ENCODE results near the gene OAS1.
A peak's percentile ranks its signal among the peaks of the same experiment; 100 is the strongest.
"Not testable (repeated sequence)": the region's sequence is repeated elsewhere in the genome, so short reads cannot be mapped to it uniquely, and the experiment has no call there.

OAS1 gene

GRCh38 chr12:112900298-112901145 lies 6.2 kb upstream of the OAS1 start:
- DNase-seq (ENCODE audit: low read depth in 1 of 2, low spot score in 1 of 2): peak in 1 of 2 donors; percentile 13

GRCh38 chr12:112901271-112901670 lies 5.5 kb upstream of the OAS1 start:
- DNase-seq (ENCODE audit: low read depth in 1 of 2, low spot score in 1 of 2): no peak

GRCh38 chr12:112904571-112904970 lies 2.2 kb upstream of the OAS1 start:
- DNase-seq (ENCODE audit: low read depth in 1 of 2, low spot score in 1 of 2): no peak

- no peak for DNase-seq (ENCODE audit: low read depth in 1 of 2, low spot score in 1 of 2)
These were observed 1.2 kb upstream of the OAS1 start for GRCh38 chr12:112905451-112906089.

- no peak for DNase-seq (ENCODE audit: low read depth in 1 of 2, low spot score in 1 of 2)
These were observed 824 bp downstream of the OAS1 start for GRCh38 chr12:112907415-112908157.

GRCh38 chr12:112908548-112908947 lies 1.8 kb downstream of the OAS1 start:
- no peak for DNase-seq (ENCODE audit: low read depth in 1 of 2, low spot score in 1 of 2)

- DNase-seq (ENCODE audit: low read depth in 1 of 2, low spot score in 1 of 2): no peak
These were observed 2.9 kb downstream of the OAS1 start for GRCh38 chr12:112909693-112910092.

- DNase-seq (ENCODE audit: low read depth in 1 of 2, low spot score in 1 of 2): no peak
These were observed 6.4 kb downstream of the OAS1 start for GRCh38 chr12:112913038-112913688.

GRCh38 chr12:112913888-112914287 lies 7.1 kb downstream of the OAS1 start:
- DNase-seq (ENCODE audit: low read depth in 1 of 2, low spot score in 1 of 2): not testable (repeated sequence)

GRCh38 chr12:112916270-112916669 lies 9.5 kb downstream of the OAS1 start:
- DNase-seq (ENCODE audit: low read depth in 1 of 2, low spot score in 1 of 2): no peak

- DNase-seq (ENCODE audit: low read depth in 1 of 2, low spot score in 1 of 2): no peak
These were observed 12.4 kb downstream of the OAS1 start for GRCh38 chr12:112919121-112919520.

GRCh38 chr12:112924986-112925385 lies 18.2 kb downstream of the OAS1 start:
- no peak for DNase-seq (ENCODE audit: low read depth in 1 of 2, low spot score in 1 of 2)

GRCh38 chr12:112926416-112927033 lies 19.8 kb downstream of the OAS1 start:
- not testable (repeated sequence) for DNase-seq (ENCODE audit: low read depth in 1 of 2, low spot score in 1 of 2)

- DNase-seq (ENCODE audit: low read depth in 1 of 2, low spot score in 1 of 2): no peak
These were observed 20.7 kb downstream of the OAS1 start for GRCh38 chr12:112927475-112927874.

GRCh38 chr12:112927925-112928324 lies 21.2 kb downstream of the OAS1 start:
- no peak for DNase-seq (ENCODE audit: low read depth in 1 of 2, low spot score in 1 of 2)

GRCh38 chr12:112928978-112929377 lies 22.2 kb downstream of the OAS1 start:
- DNase-seq (ENCODE audit: low read depth in 1 of 2, low spot score in 1 of 2): no peak

GRCh38 chr12:112929715-112930114 lies 23.0 kb downstream of the OAS1 start:
- no peak for DNase-seq (ENCODE audit: low read depth in 1 of 2, low spot score in 1 of 2)

GRCh38 chr12:112930350-112930749 lies 23.6 kb downstream of the OAS1 start:
- DNase-seq (ENCODE audit: low read depth in 1 of 2, low spot score in 1 of 2): no peak

- no peak for DNase-seq (ENCODE audit: low read depth in 1 of 2, low spot score in 1 of 2)
These were observed 25.8 kb downstream of the OAS1 start for GRCh38 chr12:112932485-112933128.

- DNase-seq (ENCODE audit: low read depth in 1 of 2, low spot score in 1 of 2): no peak
These were observed 26.4 kb downstream of the OAS1 start for GRCh38 chr12:112933129-112933505.
